ENCODE results near the gene SCAMP2. TPM values are rescaled to one million over a fixed set of nuclear protein-coding genes. Genes with fewer than 3 reads are reported as not detected.

SCAMP2 gene
- total RNA-seq, 1 donor from 2014 or later = 39.3 TPM

DNA sequence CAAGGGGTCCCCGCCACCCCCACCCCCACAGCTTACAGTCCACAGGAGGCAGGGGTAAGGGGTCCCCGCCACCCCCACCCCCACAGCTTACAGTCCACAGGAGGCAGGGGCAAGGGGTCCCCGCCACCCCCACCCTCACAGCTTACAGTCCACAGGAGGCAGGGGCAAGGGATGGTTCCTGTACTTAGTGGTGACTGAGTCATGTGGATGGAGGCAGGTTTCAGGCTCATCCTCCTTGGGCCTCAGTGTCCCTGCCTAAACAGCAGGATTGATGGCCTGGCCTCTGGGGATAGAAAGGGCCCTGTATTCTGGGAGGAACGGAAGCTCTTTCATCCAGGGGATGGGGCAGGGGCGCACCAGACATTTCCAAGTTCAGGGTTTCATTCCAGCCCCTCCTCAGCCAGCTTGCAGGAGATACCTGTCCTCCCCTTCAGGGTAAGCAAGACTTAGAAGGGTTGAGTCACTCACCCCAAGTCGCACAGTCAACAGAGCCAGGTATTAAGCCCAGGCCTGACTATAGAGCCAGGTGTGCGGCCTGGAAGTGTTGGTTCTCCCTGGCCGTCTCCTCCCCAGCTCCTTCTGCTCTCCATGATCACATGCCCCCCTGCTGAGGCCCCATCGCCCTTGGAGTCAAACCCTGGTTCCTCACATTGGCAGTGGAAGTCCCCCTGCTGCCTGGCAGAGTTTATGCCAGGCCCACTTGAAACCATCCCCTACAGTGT is 78.8 kb downstream of the SCAMP2 start:
- TF ChIP-seq, protein P1, sequence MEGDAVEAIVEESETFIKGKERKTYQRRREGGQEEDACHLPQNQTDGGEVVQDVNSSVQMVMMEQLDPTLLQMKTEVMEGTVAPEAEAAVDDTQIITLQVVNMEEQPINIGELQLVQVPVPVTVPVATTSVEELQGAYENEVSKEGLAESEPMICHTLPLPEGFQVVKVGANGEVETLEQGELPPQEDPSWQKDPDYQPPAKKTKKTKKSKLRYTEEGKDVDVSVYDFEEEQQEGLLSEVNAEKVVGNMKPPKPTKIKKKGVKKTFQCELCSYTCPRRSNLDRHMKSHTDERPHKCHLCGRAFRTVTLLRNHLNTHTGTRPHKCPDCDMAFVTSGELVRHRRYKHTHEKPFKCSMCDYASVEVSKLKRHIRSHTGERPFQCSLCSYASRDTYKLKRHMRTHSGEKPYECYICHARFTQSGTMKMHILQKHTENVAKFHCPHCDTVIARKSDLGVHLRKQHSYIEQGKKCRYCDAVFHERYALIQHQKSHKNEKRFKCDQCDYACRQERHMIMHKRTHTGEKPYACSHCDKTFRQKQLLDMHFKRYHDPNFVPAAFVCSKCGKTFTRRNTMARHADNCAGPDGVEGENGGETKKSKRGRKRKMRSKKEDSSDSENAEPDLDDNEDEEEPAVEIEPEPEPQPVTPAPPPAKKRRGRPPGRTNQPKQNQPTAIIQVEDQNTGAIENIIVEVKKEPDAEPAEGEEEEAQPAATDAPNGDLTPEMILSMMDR (conservative IDR thresholded peaks at IDR 0.05; ENCODE audit: low read depth, low read length) = no peak
- H3K4me3 ChIP-seq (ENCODE audit: low read depth, low read length) = no peak overlapping the region
- no peak for DNase-seq (ENCODE audit: low read depth)

Other genes starting within 250 kb of the SCAMP2 start
- gene EDC3, start 177.3 kb downstream of the SCAMP2 start, total RNA-seq = 11.0 and 12.8 TPM in 2 replicates
- 0.14 and 0.52 TPM in 2 replicates for gene CYP1A1, start 147.8 kb downstream of the SCAMP2 start, total RNA-seq
- not detected in 2 replicates for gene CYP1A2, start 124.5 kb downstream of the SCAMP2 start, total RNA-seq
- gene CSK, start 91.3 kb downstream of the SCAMP2 start, total RNA-seq = 28.4 and 35.2 TPM in 2 replicates
- not detected in 2 replicates for gene LMAN1L, start 60.5 kb downstream of the SCAMP2 start, total RNA-seq
- not detected in 2 replicates for gene CPLX3, start 46.7 kb downstream of the SCAMP2 start, total RNA-seq
- gene ULK3, start 30.2 kb downstream of the SCAMP2 start, total RNA-seq = 19.7 and 20.2 TPM in 2 replicates
- 64.2 and 66.1 TPM in 2 replicates for gene MPI, start 16.7 kb upstream of the SCAMP2 start, total RNA-seq
- 21.5 and 36.3 TPM in 2 replicates for gene FAM219B, start 33.5 kb upstream of the SCAMP2 start, total RNA-seq
- gene COX5A, start 64.7 kb upstream of the SCAMP2 start, total RNA-seq = 123 and 219 TPM in 2 replicates
- 6.1 and 9.0 TPM in 2 replicates for gene RPP25, start 83.4 kb upstream of the SCAMP2 start, total RNA-seq
- 4.7 and 19.5 TPM in 2 replicates for gene SCAMP5, start 122.2 kb upstream of the SCAMP2 start, total RNA-seq
- 26.1 and 39.7 TPM in 2 replicates for gene PPCDC, start 150.2 kb upstream of the SCAMP2 start, total RNA-seq

All from epithelial cell of proximal tubule (primary cell).